HFFc6 (cell line): ENCODE data around the gene FPR1. TPM values are rescaled to one million over a fixed set of nuclear protein-coding genes. Genes with fewer than 3 reads are reported as not detected.

Source experiments
- DNase-seq: peaks from one replicate; pipeline ENCODE4 v3.0.0-alpha.2; 2018
- H3K27ac Mint-ChIP-seq: 2 replicates; pipeline ENCODE4 v1.8.0; 2020; ENCODE audit warnings: mild to moderate bottlenecking, mixed read lengths
- H3K27me3 Mint-ChIP-seq: 2 replicates; pipeline ENCODE4 v1.8.0; 2021; ENCODE audit warnings: mild to moderate bottlenecking, moderate library complexity, mixed read lengths; ENCODE audit not compliant: insufficient read depth
- H3K36me3 Mint-ChIP-seq: 2 replicates; pipeline ENCODE4 v1.8.0; 2021; ENCODE audit warnings: low read depth, mixed read lengths
- H3K4me1 Mint-ChIP-seq: 2 replicates; pipeline ENCODE4 v1.8.0; 2020; ENCODE audit warnings: low read depth, mixed read lengths
- H3K4me3 Mint-ChIP-seq: 2 replicates; pipeline ENCODE4 v1.8.0; 2020; ENCODE audit warnings: mild to moderate bottlenecking, moderate library complexity, mixed read lengths
- H3K9me3 Mint-ChIP-seq: 2 replicates; pipeline ENCODE4 v1.8.0; 2020; ENCODE audit warnings: mild to moderate bottlenecking, mixed read lengths
- CTCF ChIP-seq: fragments of 200-600 bp; sonication (generic); IDR thresholded peaks from 2 replicates; pipeline ENCODE4 v1.5.0; 2021; ENCODE audit warnings: antibody characterized with exemption, mild to moderate bottlenecking
- total RNA-seq, 6 experiments: library from RNA; stranded (reverse); fragmentation: NEBNext Ultra II Directional; extraction: Animal tissue kit (Norgen Biotek cat#: 25700); gene quantifications; 2 replicates in 1 of 6; 3 replicates in 5 of 6; pipeline ENCODE4 v1.2.3, GENCODE V29; 2021

The FPR1 gene
- total RNA-seq, 6 experiments from 2014 or later, result 0.26 to 0.53 (median 0.34) TPM; not detected in 1

GRCh38 chr19:51761696-51762095, 10.0 kb upstream of the FPR1 start:
- Mint-ChIP-seq H3K36me3 (no peaks in the 10 kb centered on the region), H3K27ac (no peak overlapping the region), H3K4me1 (no peaks in the 10 kb centered on the region; the same call in 1 of the 2 replicates), H3K27me3 (peaks cover 22% of the 10 kb centered on the region), H3K4me3 (no peak overlapping the region), H3K9me3 (peaks cover 4% of the 10 kb centered on the region)
- DNase-seq, result no peak
- TF ChIP-seq CTCF, result no peak

GRCh38 chr19:51760697-51761356, 9.1 kb upstream of the FPR1 start, which contains the start of gene FPR2:
Gene FPR2, plus strand, starts transcription at chr19:51761180. Its CDS starts 7,479 bp downstream, at chr19:51768659.
- TF ChIP-seq CTCF, result no peak
- no peaks in the 10 kb centered on the region for H3K36me3 Mint-ChIP-seq
- no peak within 1 kb of the TSS for H3K27ac Mint-ChIP-seq
- H3K9me3 Mint-ChIP-seq, result peaks cover 5% of the 10 kb centered on the region
- no peaks in the 10 kb centered on the region; the same call in 1 of the 2 replicates for H3K4me1 Mint-ChIP-seq
- no peak within 1 kb of the TSS for H3K4me3 Mint-ChIP-seq
- H3K27me3 Mint-ChIP-seq, result peaks cover 24% of the 10 kb centered on the region
- no peak for DNase-seq

GRCh38 chr19:51755571-51755970, 3.9 kb upstream of the FPR1 start:
- Mint-ChIP-seq H3K4me3 (no peak overlapping the region), H3K4me1 (peaks cover 16% of the 10 kb centered on the region), H3K9me3 (peaks cover 4% of the 10 kb centered on the region), H3K27me3 (peaks cover 28% of the 10 kb centered on the region), H3K36me3 (no peaks in the 10 kb centered on the region), H3K27ac (no peak overlapping the region)
- DNase-seq, result no peak
- no peak for TF ChIP-seq CTCF

GRCh38 chr19:51754770-51755169, 3.1 kb upstream of the FPR1 start:
- H3K36me3 Mint-ChIP-seq, result no peaks in the 10 kb centered on the region
- no peak overlapping the region for H3K4me3 Mint-ChIP-seq
- H3K27ac Mint-ChIP-seq, result no peak overlapping the region
- H3K4me1 Mint-ChIP-seq, result peaks cover 19% of the 10 kb centered on the region
- H3K9me3 Mint-ChIP-seq, result peaks cover 4% of the 10 kb centered on the region
- TF ChIP-seq CTCF, result no peak
- no peak for DNase-seq
- peaks cover 22% of the 10 kb centered on the region for H3K27me3 Mint-ChIP-seq

GRCh38 chr19:51754109-51754508, 2.4 kb upstream of the FPR1 start:
- peaks cover 4% of the 10 kb centered on the region for H3K9me3 Mint-ChIP-seq
- no peak for TF ChIP-seq CTCF

More at GRCh38 chr19:51754109-51754508, 2.4 kb upstream of the FPR1 start:
- Mint-ChIP-seq H3K36me3 (no peaks in the 10 kb centered on the region; the same call in 1 of the 2 replicates), H3K4me1 (peaks cover 19% of the 10 kb centered on the region), H3K4me3 (no peak overlapping the region), H3K27me3 (peaks cover 21% of the 10 kb centered on the region), H3K27ac (no peak overlapping the region)
- no peak for DNase-seq
